Measurements from ENCODE around the gene CRB2. TPM values are rescaled to one million over a fixed set of nuclear protein-coding genes. Genes with fewer than 3 reads are reported as not detected.

The CRB2 gene
- total and polyA plus RNA-seq, 2 of the 4 experiments (the other 2 are of a cell fraction), result not detected

GRCh38 chr9:123357743-123358059, 1.7 kb downstream of the CRB2 start:
- peaks cover 42% of the 10 kb centered on the region for H3K27me3 ChIP-seq (ENCODE audit: control insufficient read depth, insufficient read depth, low read length)
- H2AK5ac ChIP-seq (ENCODE audit: low read depth, low read length), result no peak overlapping the region
- no peak overlapping the region for H2BK20ac ChIP-seq (ENCODE audit: low read depth, low read length)
- no peak overlapping the region for H3K4ac ChIP-seq (ENCODE audit: low read depth, low read length)
- H3K23ac ChIP-seq (ENCODE audit: low read depth, low read length), result no peak overlapping the region
- H3K18ac ChIP-seq (ENCODE audit: low read depth, low read length), result no peak overlapping the region
- in situ Hi-C loops (cut with MboI; ENCODE audit: low sequenced_read_pairs) (no loop called here), intact Hi-C loops (cut with micrococcal nuclease) (loop anchor here (1.0 to 10.0 kb wide), 3 partner anchors 23 to 513 kb away; no protein-coding TSS in a partner anchor), dilution Hi-C loops (cut with HindIII; ENCODE audit: low sequenced_read_pairs, unreplicated experiment) (no loop called here)
- BruUV-seq (replicated peaks), result no TSS peak
- no peak overlapping the region for H4K91ac ChIP-seq (ENCODE audit: insufficient read depth, low read depth, low read length)
- no peak overlapping the region for H3K56ac ChIP-seq (ENCODE audit: extremely low read depth, insufficient read depth, low read length)
- WGBS, 2 experiments (ENCODE audit: extremely low coverage in 2 of 2, insufficient read length in 1 of 2), result 83% methylated on average over 1 of the region's 2 CpGs; no CpG with 5 or more reads in 1 of the 2 experiments
- H2BK120ac ChIP-seq (ENCODE audit: low read depth, low read length), result no peak overlapping the region
- H3K9me1 ChIP-seq (ENCODE audit: insufficient read depth, low read length), result no peaks in the 10 kb centered on the region
- DNase-seq (no peak), ATAC-seq (ENCODE audit: low read depth) (no peak)
- no peak overlapping the region for H3K14ac ChIP-seq (replicated peaks; ENCODE audit: low read depth, low read length)
- no peaks in the 10 kb centered on the region for H3K79me1 ChIP-seq (ENCODE audit: low read depth in 1 of 2, low read length in 2 of 2)
- H3K4me3 ChIP-seq (ENCODE audit: insufficient read depth, low read depth, low read length), result no peak overlapping the region
- H3K36me3 ChIP-seq (ENCODE audit: control insufficient read depth, insufficient read depth, low read length), result no peaks in the 10 kb centered on the region
- CTCF ChIA-PET, result no interaction called here
- H2AFZ ChIP-seq (replicated peaks; ENCODE audit: low read length, poor library complexity), result no peak overlapping the region
- POLR2A ChIA-PET (ENCODE audit: unreplicated experiment), result no interaction called here
- H4K5ac ChIP-seq (ENCODE audit: low read depth, low read length), result no peak overlapping the region
- H3K9me3 ChIP-seq (ENCODE audit: control insufficient read depth, insufficient read depth, low read length), result no peaks in the 10 kb centered on the region
- H4K8ac ChIP-seq (ENCODE audit: low read depth in 2 of 2, low read length in 2 of 2), result no peak overlapping the region
- H3K27ac ChIP-seq (ENCODE audit: insufficient read depth, low read length), result no peak overlapping the region
- no peak overlapping the region for H2AK9ac ChIP-seq (replicated peaks; ENCODE audit: low read depth, low read length, poor library complexity)
- no peak for TF ChIP-seq SMC3 (IDR thresholded peaks at IDR 0.05; ENCODE audit: low read depth, low read length)
- TF ChIP-seq CTCF (conservative IDR thresholded peaks at IDR 0.05; ENCODE audit: low read depth, low read length), result no peak
- TF ChIP-seq CHD1 (IDR thresholded peaks at IDR 0.05; ENCODE audit: low read depth, low read length), result no peak
- TF ChIP-seq POLR2A (IDR thresholded peaks at IDR 0.05; ENCODE audit: low read depth, low read length), result no peak
- TF ChIP-seq MAFK (IDR thresholded peaks at IDR 0.05; ENCODE audit: low read depth, low read length), result no peak
- no peak for TF ChIP-seq FOS (IDR thresholded peaks at IDR 0.05; ENCODE audit: low read depth, low read length)
- no peak for TF ChIP-seq USF2 (IDR thresholded peaks at IDR 0.05; ENCODE audit: low read depth, low read length)
- TF ChIP-seq RCOR1 (IDR thresholded peaks at IDR 0.05; ENCODE audit: insufficient replicate concordance, low read length), result no peak
- TF ChIP-seq CEBPB (IDR thresholded peaks at IDR 0.05; ENCODE audit: low read depth, low read length), result no peak
- no peak for TF ChIP-seq RAD21 (IDR thresholded peaks at IDR 0.05; ENCODE audit: low read length)
- TF ChIP-seq ELK1 (IDR thresholded peaks at IDR 0.05; ENCODE audit: borderline replicate concordance, low read depth, low read length), result no peak
- no peak overlapping the region for H2BK5ac ChIP-seq (ENCODE audit: low read depth, low read length, poor library complexity, severe bottlenecking)
- H3K4me1 ChIP-seq (ENCODE audit: control insufficient read depth, insufficient read depth, low read length), result peaks cover 8% of the 10 kb centered on the region; the same call in 1 of the 2 replicates
- H2BK15ac ChIP-seq (ENCODE audit: low read depth, low read length), result no peak overlapping the region
- H3K4me2 ChIP-seq (ENCODE audit: low read depth, low read length), result no peak overlapping the region
- no peak overlapping the region for H3K9ac ChIP-seq (ENCODE audit: low read depth, low read length)
- H4K20me1 ChIP-seq (ENCODE audit: insufficient read depth, low read length), result no peaks in the 10 kb centered on the region

All from IMR-90 (cell line).